ENCODE measurements around the gene C2orf92. TPM values are rescaled to one million over a fixed set of nuclear protein-coding genes. Genes with fewer than 3 reads are reported as not detected.

C2orf92 gene
- polyA plus RNA-seq, 1 donor = 14.7 TPM

DNA sequence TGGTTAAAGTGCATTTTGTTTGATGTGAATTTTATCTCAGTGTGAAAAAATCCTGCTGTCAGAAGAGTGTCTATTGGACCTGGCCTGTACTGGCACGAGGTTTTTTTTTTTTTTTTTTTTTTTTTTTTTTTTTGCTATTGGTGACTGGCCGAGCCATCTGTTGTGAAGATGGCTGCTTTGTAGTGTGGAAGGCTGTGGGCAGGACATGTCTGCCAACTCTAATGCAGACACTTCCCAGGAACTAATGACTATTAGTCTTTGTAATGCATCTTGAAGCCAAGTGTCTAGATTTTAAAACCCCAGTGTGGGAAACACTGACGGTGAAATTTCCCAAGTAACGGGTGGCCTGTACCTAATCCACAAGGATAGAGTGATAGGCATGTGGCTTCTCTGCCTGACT is 78.2 kb downstream of the C2orf92 start:
- Histone ChIP-seq H3K36me3 (ENCODE audit: control insufficient read depth, insufficient read depth, low read length) (peaks cover 18% of the 10 kb centered on the region), H3K4me1 (ENCODE audit: control insufficient read depth, insufficient read depth, low read length) (no peaks in the 10 kb centered on the region), H3K4me3 (ENCODE audit: low read length) (no peak overlapping the region), H3K27me3 (ENCODE audit: control insufficient read depth, insufficient read depth, low read length) (no peaks in the 10 kb centered on the region), H3K27ac (ENCODE audit: low read length) (no peak overlapping the region), H3K9me3 (ENCODE audit: control insufficient read depth, low read depth, low read length) (no peaks in the 10 kb centered on the region)
- WGBS (ENCODE audit: insufficient coverage, low lambda C conversion rate) = no CpG with 5 or more reads among the region's 4 CpGs
- no peak for DNase-seq

DNA sequence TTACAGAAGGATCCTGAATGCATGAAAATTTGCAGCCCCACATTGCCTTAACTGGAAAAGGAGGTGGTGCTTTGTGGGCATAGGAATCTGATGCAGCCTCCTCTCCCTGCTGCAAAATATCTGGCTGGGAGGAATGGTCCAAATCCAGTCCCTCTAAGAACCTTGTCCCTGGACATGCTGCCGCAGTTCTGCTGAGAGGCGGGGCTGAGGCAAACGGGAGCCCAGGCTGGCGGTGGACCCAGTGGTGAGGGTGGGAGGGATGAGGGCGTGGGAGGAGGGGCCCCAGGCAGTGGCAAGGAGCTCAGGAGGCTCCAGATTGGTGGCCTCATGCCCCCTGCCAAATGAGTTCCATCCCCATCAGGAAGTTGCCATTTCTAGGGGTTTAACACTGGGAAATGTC is 80.1 kb downstream of the C2orf92 start:
- WGBS (ENCODE audit: insufficient coverage, low lambda C conversion rate) = no CpG with 5 or more reads among the region's 5 CpGs
- H3K4me3 ChIP-seq (ENCODE audit: low read length) = no peak overlapping the region

DNA sequence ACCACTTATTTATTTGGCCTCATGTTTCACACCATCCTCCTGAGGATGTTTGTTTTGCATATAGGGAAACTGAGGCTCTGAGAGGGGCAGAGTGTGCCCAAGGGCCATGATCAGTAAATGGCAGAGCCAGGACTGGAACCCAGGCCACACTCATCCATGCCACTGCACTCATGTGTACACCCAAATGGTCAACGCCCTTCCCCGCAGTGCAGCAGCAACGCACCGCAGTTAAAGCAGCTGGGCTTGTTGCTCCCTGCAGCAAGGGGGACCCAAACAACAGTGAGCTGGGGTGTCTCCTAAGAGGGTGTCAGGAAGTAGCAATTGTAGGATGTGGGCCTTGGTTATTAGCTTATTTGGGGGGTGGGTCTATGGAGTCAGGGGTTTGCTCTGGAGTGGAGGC is 80.5 kb downstream of the C2orf92 start:
- H3K9me3 ChIP-seq (ENCODE audit: control insufficient read depth, low read depth, low read length) = no peaks in the 10 kb centered on the region
- no peaks in the 10 kb centered on the region for H3K27me3 ChIP-seq (ENCODE audit: control insufficient read depth, insufficient read depth, low read length)
- H3K4me1 ChIP-seq (ENCODE audit: control insufficient read depth, insufficient read depth, low read length) = no peaks in the 10 kb centered on the region
- WGBS (ENCODE audit: insufficient coverage, low lambda C conversion rate) = no CpG with 5 or more reads among the region's 4 CpGs
- H3K4me3 ChIP-seq (ENCODE audit: low read length) = no peak overlapping the region
- peaks cover 20% of the 10 kb centered on the region for H3K36me3 ChIP-seq (ENCODE audit: control insufficient read depth, insufficient read depth, low read length)
- no peak for DNase-seq
- no peak overlapping the region for H3K27ac ChIP-seq (ENCODE audit: low read length)

More for the DNA sequence above, 80.1 kb downstream of the C2orf92 start:
- no peak for DNase-seq
- Histone ChIP-seq H3K9me3 (ENCODE audit: control insufficient read depth, low read depth, low read length) (no peaks in the 10 kb centered on the region), H3K4me1 (ENCODE audit: control insufficient read depth, insufficient read depth, low read length) (no peaks in the 10 kb centered on the region), H3K36me3 (ENCODE audit: control insufficient read depth, insufficient read depth, low read length) (peaks cover 16% of the 10 kb centered on the region), H3K27ac (ENCODE audit: low read length) (no peak overlapping the region), H3K27me3 (ENCODE audit: control insufficient read depth, insufficient read depth, low read length) (no peaks in the 10 kb centered on the region)

DNA sequence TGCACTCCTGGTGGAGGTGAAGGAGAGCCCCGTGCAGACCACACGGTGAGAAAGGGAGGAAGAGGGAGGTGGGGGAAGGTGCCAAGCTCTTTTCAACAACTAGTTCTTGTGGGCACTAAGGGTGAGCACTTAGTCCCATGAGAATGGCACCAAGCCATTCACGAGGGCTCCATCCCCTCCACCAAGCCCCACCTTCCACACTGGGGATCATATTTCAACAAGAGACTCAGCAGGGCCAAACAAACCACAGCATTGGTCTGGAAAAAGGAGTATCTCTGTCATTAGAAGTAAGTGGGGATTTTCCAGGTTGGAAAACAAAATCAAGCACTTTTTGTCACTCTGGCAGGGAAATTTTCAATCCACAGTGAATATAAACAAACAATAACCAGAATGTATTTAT is 82.2 kb downstream of the C2orf92 start:
- H3K27me3 ChIP-seq (ENCODE audit: control insufficient read depth, insufficient read depth, low read length) = no peaks in the 10 kb centered on the region
- H3K4me1 ChIP-seq (ENCODE audit: control insufficient read depth, insufficient read depth, low read length) = no peaks in the 10 kb centered on the region
- H3K36me3 ChIP-seq (ENCODE audit: control insufficient read depth, insufficient read depth, low read length) = peaks cover 33% of the 10 kb centered on the region
- H3K9me3 ChIP-seq (ENCODE audit: control insufficient read depth, low read depth, low read length) = no peaks in the 10 kb centered on the region
- DNase-seq = no peak
- H3K27ac ChIP-seq (ENCODE audit: low read length) = no peak overlapping the region
- H3K4me3 ChIP-seq (ENCODE audit: low read length) = no peak overlapping the region
- WGBS (ENCODE audit: insufficient coverage, low lambda C conversion rate) = no CpG with 5 or more reads among the region's 3 CpGs

Other genes starting within 250 kb of the C2orf92 start
- gene ANKRD36B, start 79.8 kb upstream of the C2orf92 start, polyA plus RNA-seq = 22.0 TPM
- 214 TPM for gene COX5B, start 23.7 kb upstream of the C2orf92 start, polyA plus RNA-seq
- 51.3 TPM for gene ACTR1B, start 5.7 kb upstream of the C2orf92 start, polyA plus RNA-seq
- 5.1 TPM for gene ZAP70, start 43.9 kb downstream of the C2orf92 start, polyA plus RNA-seq

Measured in large intestine (tissue), 3 donors.